ENCODE measurements around the gene RUNX3.

Gene RUNX3

DNA sequence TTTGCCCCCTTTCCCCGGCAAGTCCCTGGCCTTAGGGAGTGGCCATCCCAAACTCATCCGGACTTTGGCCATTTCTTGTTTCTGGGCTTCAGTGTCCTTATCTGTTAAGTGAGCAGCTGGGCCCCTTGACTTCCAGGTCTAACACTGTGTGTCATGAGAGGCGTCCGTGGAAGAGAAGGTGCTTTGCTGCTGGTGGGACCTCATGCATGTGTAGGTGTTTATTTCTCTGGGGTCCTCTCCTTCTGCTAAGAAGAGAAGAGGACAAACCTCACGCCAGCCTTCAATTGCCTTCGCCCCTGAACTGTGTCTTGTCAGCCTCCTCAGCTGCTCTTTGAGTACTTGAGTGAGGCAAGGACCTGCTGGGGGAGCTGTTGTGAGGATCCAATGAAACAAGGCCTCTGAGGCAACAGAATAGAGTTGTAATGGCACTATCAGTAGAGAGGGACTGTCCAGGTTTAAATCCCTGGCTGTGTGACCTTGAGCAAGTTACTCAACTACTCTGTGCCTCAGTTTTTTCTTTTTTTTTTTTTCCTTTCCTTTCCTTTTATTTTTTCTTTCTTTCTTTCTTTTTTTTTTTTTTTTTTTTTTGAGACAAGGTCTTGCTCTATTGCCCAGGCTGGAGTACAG is 72.5 kb downstream of the RUNX3 start:
- no peak for DNase-seq
- H3K27me3 Mint-ChIP-seq = peaks cover 81% of the 10 kb centered on the region
- CTCF ChIA-PET = no interaction called here
- H3K4me1 Mint-ChIP-seq = no peaks in the 10 kb centered on the region
- no peaks in the 10 kb centered on the region for H3K9me3 Mint-ChIP-seq
- no peak overlapping the region for H3K27ac Mint-ChIP-seq
- no peak overlapping the region for H3K4me3 Mint-ChIP-seq
- H3K36me3 Mint-ChIP-seq = no peaks in the 10 kb centered on the region

GRCh38 chr1:24856787-24857506 is 73.1 kb downstream of the RUNX3 start:
- H3K9me3 Mint-ChIP-seq = no peaks in the 10 kb centered on the region
- peaks cover 78% of the 10 kb centered on the region for H3K27me3 Mint-ChIP-seq
- DNase-seq = no peak
- H3K4me3 Mint-ChIP-seq = no peak overlapping the region
- H3K36me3 Mint-ChIP-seq = no peaks in the 10 kb centered on the region
- CTCF ChIA-PET = no interaction called here
- no peaks in the 10 kb centered on the region for H3K4me1 Mint-ChIP-seq
- H3K27ac Mint-ChIP-seq = no peak overlapping the region

- peaks cover 70% of the 10 kb centered on the region for H3K27me3 Mint-ChIP-seq
- no peaks in the 10 kb centered on the region for H3K4me1 Mint-ChIP-seq
- no peak overlapping the region for H3K4me3 Mint-ChIP-seq
- DNase-seq = no peak
- H3K27ac Mint-ChIP-seq = no peak overlapping the region
- CTCF ChIA-PET = interaction anchor here (0.6 to 1.3 kb wide), 2 partner anchors 347 to 375 kb away, joined by 3 read pairs; no protein-coding TSS in a partner anchor
- no peaks in the 10 kb centered on the region for H3K9me3 Mint-ChIP-seq
- H3K36me3 Mint-ChIP-seq = no peaks in the 10 kb centered on the region
Measured at GRCh38 chr1:24855474-24855873, 74.6 kb downstream of the RUNX3 start.

DNA sequence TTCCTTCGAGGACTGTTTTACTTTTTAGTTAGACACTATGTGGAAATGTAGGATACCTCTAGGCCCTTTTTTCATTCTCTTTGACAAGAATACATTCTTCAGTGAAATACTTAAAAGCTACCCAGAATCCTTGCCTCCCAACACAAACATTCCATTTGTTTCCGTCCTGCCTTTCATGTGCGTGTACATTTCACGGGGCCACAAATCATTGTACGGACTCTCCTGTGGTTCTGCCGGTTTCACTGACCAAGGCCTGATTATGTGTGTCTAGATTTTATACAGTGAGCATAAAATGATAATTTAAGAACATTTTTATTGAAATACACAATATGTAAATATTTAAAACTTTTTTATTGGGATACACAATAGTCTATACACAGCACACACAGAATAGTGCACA is 76.4 kb downstream of the RUNX3 start:
- peaks cover 82% of the 10 kb centered on the region for H3K27me3 Mint-ChIP-seq
- H3K36me3 Mint-ChIP-seq = no peaks in the 10 kb centered on the region
- DNase-seq = no peak
- H3K4me3 Mint-ChIP-seq = no peak overlapping the region
- CTCF ChIA-PET = interaction anchor here (1.2 to 1.5 kb wide), 3 partner anchors 294 to 353 kb away, joined by 3 to 4 read pairs (median 3); no protein-coding TSS in a partner anchor
- peaks cover 11% of the 10 kb centered on the region for H3K4me1 Mint-ChIP-seq
- no peak overlapping the region for H3K27ac Mint-ChIP-seq
- H3K9me3 Mint-ChIP-seq = no peaks in the 10 kb centered on the region

DNA sequence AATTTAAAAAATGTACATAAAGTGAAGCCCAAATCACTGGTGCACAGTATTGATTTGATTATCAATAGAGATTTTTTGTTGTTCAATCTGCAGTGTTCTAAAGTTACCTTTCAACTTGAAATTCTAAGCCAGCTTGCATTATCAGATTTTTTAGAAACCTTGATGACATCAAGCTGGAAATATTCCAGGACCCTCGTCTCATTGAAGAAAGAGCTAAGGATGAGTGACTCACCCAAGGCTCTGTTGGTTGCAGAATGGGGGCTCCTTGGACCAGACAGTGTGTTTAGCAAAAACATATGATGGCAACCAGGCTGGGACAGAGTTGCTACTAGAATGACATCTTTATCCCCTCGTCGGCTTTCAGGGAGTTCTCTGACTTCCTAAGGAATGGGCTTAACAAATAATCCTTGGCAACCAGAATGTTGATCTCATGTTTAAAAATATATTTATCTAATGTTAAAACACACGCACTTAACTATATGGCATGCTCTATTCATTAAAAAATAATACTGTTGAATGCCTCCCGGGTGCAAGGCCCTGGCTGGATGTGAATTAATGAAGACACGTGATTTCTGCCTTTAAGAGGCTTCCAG is 79.7 kb downstream of the RUNX3 start:
- Mint-ChIP-seq H3K9me3 (no peaks in the 10 kb centered on the region), H3K27ac (no peak overlapping the region)

GRCh38 chr1:24849672-24850295 is 80.3 kb downstream of the RUNX3 start:
- Mint-ChIP-seq H3K27me3 (peaks cover 60% of the 10 kb centered on the region), H3K9me3 (no peaks in the 10 kb centered on the region), H3K4me1 (peaks cover 22% of the 10 kb centered on the region), H3K27ac (no peak overlapping the region), H3K36me3 (no peaks in the 10 kb centered on the region), H3K4me3 (peak overlapping the region; percentile 15)
- no peak for DNase-seq
- CTCF ChIA-PET = interaction anchor here (0.7 to 3.9 kb wide), 14 partner anchors 11 to 357 kb away, joined by 3 to 44 read pairs (median 6); no protein-coding TSS in a partner anchor

More for the DNA sequence above, 79.7 kb downstream of the RUNX3 start:
- no peak for DNase-seq
- Mint-ChIP-seq H3K36me3 (no peaks in the 10 kb centered on the region), H3K4me1 (peaks cover 22% of the 10 kb centered on the region), H3K27me3 (peaks cover 59% of the 10 kb centered on the region), H3K4me3 (no peak overlapping the region)
- CTCF ChIA-PET = interaction anchor here (0.7 to 3.9 kb wide), 10 partner anchors 10 to 627 kb away, joined by 3 to 44 read pairs (median 6); no protein-coding TSS in a partner anchor
